WTC11 (cell line): ENCODE data around the gene DMWD. TPM values are rescaled to one million over a fixed set of nuclear protein-coding genes. Genes with fewer than 3 reads are reported as not detected.

Source experiments
- ATAC-seq: fragments of 200-7000 bp; cut with Tn5 transposase; 2 replicates; pipeline ENCODE4 v1.10.0; 2021; ENCODE audit warnings: mild to moderate bottlenecking, moderate library complexity
- CTCF ChIA-PET: fragments of 300-600 bp; sonication (Branson Sonifier 250); formaldehyde crosslinking; loops from one replicate; lab custom pipeline; 2021; ENCODE audit warnings: antibody characterized with exemption; lab: Charles Lee
- POLR2A ChIA-PET: fragments of 350-600 bp; sonication (Branson Sonifier 250); formaldehyde crosslinking; loops from one replicate; lab custom pipeline; 2021; ENCODE audit warnings: antibody characterized with exemption; lab: Charles Lee
- DNase-seq: peaks from one replicate; pipeline ENCODE4 v3.0.0; 2021; ENCODE audit warnings: low spot score
- H3K27ac Mint-ChIP-seq: 2 replicates; pipeline ENCODE4 v1.8.0; 2021; ENCODE audit warnings: mixed read lengths
- H3K27me3 Mint-ChIP-seq: 2 replicates; pipeline ENCODE4 v1.8.0; 2021; ENCODE audit warnings: low read depth, mild to moderate bottlenecking, moderate library complexity, mixed read lengths
- H3K36me3 Mint-ChIP-seq: 2 replicates; pipeline ENCODE4 v1.8.0; 2021; ENCODE audit warnings: mixed read lengths
- H3K4me1 Mint-ChIP-seq: 2 replicates; pipeline ENCODE4 v1.8.0; 2022; ENCODE audit warnings: mixed read lengths
- H3K4me3 Mint-ChIP-seq: 2 replicates; pipeline ENCODE4 v1.8.0; 2021; ENCODE audit warnings: mild to moderate bottlenecking, moderate library complexity, mixed read lengths
- H3K9me3 Mint-ChIP-seq: 2 replicates; pipeline ENCODE4 v1.8.0; 2021; ENCODE audit warnings: mixed read lengths
- ATF1 ChIP-seq: sonication (generic); formaldehyde crosslinking; IDR thresholded peaks from 2 replicates; pipeline ENCODE4 v1.8.1; 2023; ENCODE audit warnings: mild to moderate bottlenecking, moderate library complexity, missing genetic modification reagents
- ATF6 ChIP-seq: sonication (generic); formaldehyde crosslinking; IDR thresholded peaks from 2 replicates; pipeline ENCODE4 v1.8.1; 2023; ENCODE audit warnings: mild to moderate bottlenecking, missing genetic modification reagents
- CBFB ChIP-seq: sonication (generic); formaldehyde crosslinking; IDR thresholded peaks from 2 replicates; pipeline ENCODE4 v1.8.1; 2022; ENCODE audit warnings: mild to moderate bottlenecking, low read depth, missing genetic modification reagents
- CTCF ChIP-seq: fragments of 200-600 bp; IDR thresholded peaks from 2 replicates; pipeline ENCODE4 v1.8.0; 2022; ENCODE audit warnings: antibody characterized with exemption
- ELF4 ChIP-seq: sonication (generic); formaldehyde crosslinking; IDR thresholded peaks from 2 replicates; pipeline ENCODE4 v1.8.1; 2022; ENCODE audit warnings: low read depth, mild to moderate bottlenecking, moderate library complexity, missing genetic modification reagents
- ETV6 ChIP-seq: sonication (generic); formaldehyde crosslinking; IDR thresholded peaks from 2 replicates; pipeline ENCODE4 v1.8.1; 2022; ENCODE audit warnings: mild to moderate bottlenecking, missing genetic modification reagents
- FOXP1 ChIP-seq: sonication (generic); formaldehyde crosslinking; IDR thresholded peaks from 2 replicates; pipeline ENCODE4 v1.8.0; 2022; ENCODE audit warnings: missing genetic modification reagents, mild to moderate bottlenecking, moderate library complexity, borderline replicate concordance
- GABPB1 ChIP-seq: sonication (generic); formaldehyde crosslinking; IDR thresholded peaks from 2 replicates; pipeline ENCODE4 v1.8.1; 2023; ENCODE audit warnings: mild to moderate bottlenecking, missing genetic modification reagents
- IRF1 ChIP-seq: sonication (generic); formaldehyde crosslinking; IDR thresholded peaks from 2 replicates; pipeline ENCODE4 v1.8.0; 2023; ENCODE audit warnings: missing genetic modification reagents
- NFATC4 ChIP-seq: fragments of 250-450 bp; sonication (Bioruptor Pico); IDR thresholded peaks from 2 replicates; pipeline ENCODE4 v1.9.0; 2021; ENCODE audit warnings: mild to moderate bottlenecking
- ZNF138 ChIP-seq: sonication (generic); formaldehyde crosslinking; conservative IDR thresholded peaks from 2 replicates; pipeline ENCODE4 v1.8.1; 2022; ENCODE audit warnings: mild to moderate bottlenecking, moderate library complexity, missing genetic modification reagents
- ZNF232 ChIP-seq: sonication (generic); formaldehyde crosslinking; IDR thresholded peaks from 2 replicates; pipeline ENCODE4 v1.8.0; 2022; ENCODE audit warnings: mild to moderate bottlenecking, missing genetic modification reagents
- total RNA-seq: library from RNA; stranded (reverse); gene quantifications from 3 replicates; pipeline ENCODE4 v1.2.3, GENCODE V29; 2021
- TF ChIP-seq, protein P1 (sequence below): sonication (generic); formaldehyde crosslinking; IDR thresholded peaks from 2 replicates; pipeline ENCODE4 v1.8.1; 2023; ENCODE audit warnings: mild to moderate bottlenecking, moderate library complexity, missing genetic modification reagents
- TF ChIP-seq, protein P2 (sequence below): fragments of 250-450 bp; sonication (Bioruptor Pico); IDR thresholded peaks from 2 replicates; pipeline ENCODE4 v1.9.0; 2021; ENCODE audit warnings: mild to moderate bottlenecking
- TF ChIP-seq, protein P3 (sequence below): sonication (generic); formaldehyde crosslinking; IDR thresholded peaks from 2 replicates; pipeline ENCODE4 v1.8.1; 2023; ENCODE audit warnings: mild to moderate bottlenecking, missing genetic modification reagents
- TF ChIP-seq, protein P4 (sequence below): sonication (generic); formaldehyde crosslinking; conservative IDR thresholded peaks from 2 replicates; pipeline ENCODE4 v1.8.1; 2023; ENCODE audit warnings: mild to moderate bottlenecking, low read depth, missing genetic modification reagents, moderate library complexity

Gene DMWD
- total RNA-seq, 1 experiment from 2014 or later: 60.7 TPM

GRCh38 chr19:45742969-45743368, 49.7 kb downstream of the DMWD start:
- TF ChIP-seq ATF1 (CRISPR knock-in tag) (no peak), ZNF138 (no peak), IRF1 (CRISPR knock-in tag) (no peak), NFATC4 (CRISPR knock-in tag) (no peak), GABPB1 (no peak), ETV6 (CRISPR knock-in tag) (no peak), ELF4 (no peak), CBFB (CRISPR knock-in tag) (no peak), FOXP1 (CRISPR knock-in tag) (no peak), ATF6 (CRISPR knock-in tag) (no peak), ZNF232 (no peak), CTCF (no peak)
- TF ChIP-seq, protein P1, sequence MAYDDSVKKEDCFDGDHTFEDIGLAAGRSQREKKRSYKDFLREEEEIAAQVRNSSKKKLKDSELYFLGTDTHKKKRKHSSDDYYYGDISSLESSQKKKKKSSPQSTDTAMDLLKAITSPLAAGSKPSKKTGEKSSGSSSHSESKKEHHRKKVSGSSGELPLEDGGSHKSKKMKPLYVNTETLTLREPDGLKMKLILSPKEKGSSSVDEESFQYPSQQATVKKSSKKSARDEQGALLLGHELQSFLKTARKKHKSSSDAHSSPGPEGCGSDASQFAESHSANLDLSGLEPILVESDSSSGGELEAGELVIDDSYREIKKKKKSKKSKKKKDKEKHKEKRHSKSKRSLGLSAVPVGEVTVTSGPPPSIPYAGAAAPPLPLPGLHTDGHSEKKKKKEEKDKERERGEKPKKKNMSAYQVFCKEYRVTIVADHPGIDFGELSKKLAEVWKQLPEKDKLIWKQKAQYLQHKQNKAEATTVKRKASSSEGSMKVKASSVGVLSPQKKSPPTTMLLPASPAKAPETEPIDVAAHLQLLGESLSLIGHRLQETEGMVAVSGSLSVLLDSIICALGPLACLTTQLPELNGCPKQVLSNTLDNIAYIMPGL: no peak
- TF ChIP-seq, protein P2, sequence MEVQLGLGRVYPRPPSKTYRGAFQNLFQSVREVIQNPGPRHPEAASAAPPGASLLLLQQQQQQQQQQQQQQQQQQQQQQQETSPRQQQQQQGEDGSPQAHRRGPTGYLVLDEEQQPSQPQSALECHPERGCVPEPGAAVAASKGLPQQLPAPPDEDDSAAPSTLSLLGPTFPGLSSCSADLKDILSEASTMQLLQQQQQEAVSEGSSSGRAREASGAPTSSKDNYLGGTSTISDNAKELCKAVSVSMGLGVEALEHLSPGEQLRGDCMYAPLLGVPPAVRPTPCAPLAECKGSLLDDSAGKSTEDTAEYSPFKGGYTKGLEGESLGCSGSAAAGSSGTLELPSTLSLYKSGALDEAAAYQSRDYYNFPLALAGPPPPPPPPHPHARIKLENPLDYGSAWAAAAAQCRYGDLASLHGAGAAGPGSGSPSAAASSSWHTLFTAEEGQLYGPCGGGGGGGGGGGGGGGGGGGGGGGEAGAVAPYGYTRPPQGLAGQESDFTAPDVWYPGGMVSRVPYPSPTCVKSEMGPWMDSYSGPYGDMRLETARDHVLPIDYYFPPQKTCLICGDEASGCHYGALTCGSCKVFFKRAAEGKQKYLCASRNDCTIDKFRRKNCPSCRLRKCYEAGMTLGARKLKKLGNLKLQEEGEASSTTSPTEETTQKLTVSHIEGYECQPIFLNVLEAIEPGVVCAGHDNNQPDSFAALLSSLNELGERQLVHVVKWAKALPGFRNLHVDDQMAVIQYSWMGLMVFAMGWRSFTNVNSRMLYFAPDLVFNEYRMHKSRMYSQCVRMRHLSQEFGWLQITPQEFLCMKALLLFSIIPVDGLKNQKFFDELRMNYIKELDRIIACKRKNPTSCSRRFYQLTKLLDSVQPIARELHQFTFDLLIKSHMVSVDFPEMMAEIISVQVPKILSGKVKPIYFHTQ (CRISPR knock-in tag): no peak
- TF ChIP-seq, protein P3, sequence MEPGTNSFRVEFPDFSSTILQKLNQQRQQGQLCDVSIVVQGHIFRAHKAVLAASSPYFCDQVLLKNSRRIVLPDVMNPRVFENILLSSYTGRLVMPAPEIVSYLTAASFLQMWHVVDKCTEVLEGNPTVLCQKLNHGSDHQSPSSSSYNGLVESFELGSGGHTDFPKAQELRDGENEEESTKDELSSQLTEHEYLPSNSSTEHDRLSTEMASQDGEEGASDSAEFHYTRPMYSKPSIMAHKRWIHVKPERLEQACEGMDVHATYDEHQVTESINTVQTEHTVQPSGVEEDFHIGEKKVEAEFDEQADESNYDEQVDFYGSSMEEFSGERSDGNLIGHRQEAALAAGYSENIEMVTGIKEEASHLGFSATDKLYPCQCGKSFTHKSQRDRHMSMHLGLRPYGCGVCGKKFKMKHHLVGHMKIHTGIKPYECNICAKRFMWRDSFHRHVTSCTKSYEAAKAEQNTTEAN (CRISPR knock-in tag): no peak
- TF ChIP-seq, protein P4, sequence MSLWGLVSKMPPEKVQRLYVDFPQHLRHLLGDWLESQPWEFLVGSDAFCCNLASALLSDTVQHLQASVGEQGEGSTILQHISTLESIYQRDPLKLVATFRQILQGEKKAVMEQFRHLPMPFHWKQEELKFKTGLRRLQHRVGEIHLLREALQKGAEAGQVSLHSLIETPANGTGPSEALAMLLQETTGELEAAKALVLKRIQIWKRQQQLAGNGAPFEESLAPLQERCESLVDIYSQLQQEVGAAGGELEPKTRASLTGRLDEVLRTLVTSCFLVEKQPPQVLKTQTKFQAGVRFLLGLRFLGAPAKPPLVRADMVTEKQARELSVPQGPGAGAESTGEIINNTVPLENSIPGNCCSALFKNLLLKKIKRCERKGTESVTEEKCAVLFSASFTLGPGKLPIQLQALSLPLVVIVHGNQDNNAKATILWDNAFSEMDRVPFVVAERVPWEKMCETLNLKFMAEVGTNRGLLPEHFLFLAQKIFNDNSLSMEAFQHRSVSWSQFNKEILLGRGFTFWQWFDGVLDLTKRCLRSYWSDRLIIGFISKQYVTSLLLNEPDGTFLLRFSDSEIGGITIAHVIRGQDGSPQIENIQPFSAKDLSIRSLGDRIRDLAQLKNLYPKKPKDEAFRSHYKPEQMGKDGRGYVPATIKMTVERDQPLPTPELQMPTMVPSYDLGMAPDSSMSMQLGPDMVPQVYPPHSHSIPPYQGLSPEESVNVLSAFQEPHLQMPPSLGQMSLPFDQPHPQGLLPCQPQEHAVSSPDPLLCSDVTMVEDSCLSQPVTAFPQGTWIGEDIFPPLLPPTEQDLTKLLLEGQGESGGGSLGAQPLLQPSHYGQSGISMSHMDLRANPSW: no peak
- Mint-ChIP-seq H3K9me3 (no peaks in the 10 kb centered on the region), H3K36me3 (no peaks in the 10 kb centered on the region), H3K4me1 (no peaks in the 10 kb centered on the region), H3K4me3 (no peak overlapping the region), H3K27ac (no peak overlapping the region), H3K27me3 (peaks cover 36% of the 10 kb centered on the region)
- DNase-seq (no peak), ATAC-seq (no peak)
- POLR2A ChIA-PET: no interaction called here
- CTCF ChIA-PET: interaction anchor here (1.1 to 1.5 kb wide), 6 partner anchors 9 to 50 kb away, joined by 3 to 5 read pairs (median 4); partner anchors contain the start of genes QPCTL and SIX5
